Panc1 (cell line): ENCODE data around the gene VPS41. TPM values are rescaled to one million over a fixed set of nuclear protein-coding genes. Genes with fewer than 3 reads are reported as not detected.

ENCODE experiments used
- ATAC-seq: fragments of 200-7000 bp; cut with Tn5 transposase; 2 replicates; pipeline ENCODE4 v1.9.1; 2020; ENCODE audit warnings: mild to moderate bottlenecking, moderate library complexity
- BruUV-seq: library from RNA; stranded (reverse); fragments of 400-500 nt; replicated peaks from 2 replicates; lab custom pipeline; 2021; lab: Mats Ljungman, UMichigan
- CTCF ChIA-PET: fragments of 300-600 bp; sonication (Branson Sonifier 250); formaldehyde crosslinking; loops from one replicate; lab custom pipeline; 2022; ENCODE audit warnings: antibody characterized with exemption; lab: Charles Lee
- POLR2A ChIA-PET: fragments of 300-600 bp; sonication (Branson Sonifier 250); formaldehyde crosslinking; loops from one replicate; lab custom pipeline; 2022; ENCODE audit warnings: antibody characterized with exemption; lab: Charles Lee
- DNase-seq: peaks from one replicate; pipeline ENCODE4 v3.0.0-alpha.2; 2010; ENCODE audit warnings: low read depth, low spot score
- H3K27ac ChIP-seq: 2 replicates; pipeline ENCODE4 v1.5.1; 2011; ENCODE audit warnings: mild to moderate bottlenecking, low read length, inconsistent platforms
- H3K27me3 ChIP-seq: fragments of 200-500 bp; sonication (Bioruptor generic); 2 replicates; pipeline ENCODE4 v1.6.0; 2014; ENCODE audit warnings: low read length, inconsistent platforms; ENCODE audit not compliant: control insufficient read depth, insufficient read depth
- H3K36me3 ChIP-seq: fragments of 200-500 bp; sonication (Bioruptor generic); 2 replicates; pipeline ENCODE4 v1.5.1; 2014; ENCODE audit warnings: inconsistent platforms, mild to moderate bottlenecking, low read length, moderate library complexity; ENCODE audit not compliant: control insufficient read depth, insufficient read depth
- H3K4me1 ChIP-seq: 2 replicates; pipeline ENCODE4 v1.5.1; 2011; ENCODE audit warnings: inconsistent platforms, mild to moderate bottlenecking, low read length, moderate library complexity; ENCODE audit not compliant: control insufficient read depth, insufficient read depth
- H3K4me3 ChIP-seq, 2 experiments: 2 replicates each; pipeline ENCODE4 v1.5.1; 2011 to 2012; ENCODE audit warnings: low read depth in 2 of 2, low read length in 2 of 2, mild to moderate bottlenecking in 2 of 2, inconsistent platforms in 1 of 2, moderate library complexity in 1 of 2
- H3K9me3 ChIP-seq: fragments of 200-500 bp; sonication (Bioruptor generic); 2 replicates; pipeline ENCODE4 v1.5.1; 2014; ENCODE audit warnings: low read depth, mild to moderate bottlenecking, inconsistent platforms, low read length, moderate library complexity; ENCODE audit not compliant: control insufficient read depth, insufficient read depth
- POLR2AphosphoS5 ChIP-seq: IDR thresholded peaks from 2 replicates; pipeline ENCODE4 v1.6.1; 2012; ENCODE audit warnings: mild to moderate bottlenecking, low read depth, low read length, moderate library complexity
- SIN3A ChIP-seq: IDR thresholded peaks from 2 replicates; pipeline ENCODE4 v1.6.1; 2012; ENCODE audit warnings: low read depth, mild to moderate bottlenecking, low read length, moderate library complexity, borderline replicate concordance; ENCODE audit not compliant: insufficient read depth
- TCF7L2 ChIP-seq: IDR thresholded peaks from 2 replicates; pipeline ENCODE4 v1.6.1; 2011; ENCODE audit warnings: mild to moderate bottlenecking, low read depth, low read length, inconsistent platforms
- in situ Hi-C: cut with HindIII; loops from 2 replicates; pipeline ENCODE4 v1.10.0; 2016; ENCODE audit warnings: low sequenced_read_pairs, low pct_unique_long_range_greater_than_20kb
- intact Hi-C: fragments of 100-400 bp; cut with micrococcal nuclease; formaldehyde crosslinking; loops from one replicate; pipeline ENCODE4 v1.10.0; 2022; ENCODE audit not compliant: unreplicated experiment
- total RNA-seq: library from RNA; stranded (reverse); gene quantifications from one replicate; pipeline ENCODE4 v1.2.1, GENCODE V29; 2021; ENCODE audit not compliant: unreplicated experiment
- TF ChIP-seq, protein P1 (sequence below): fragments of 450-650 bp; IDR thresholded peaks from 2 replicates; pipeline ENCODE4 v1.5.1; 2017; ENCODE audit warnings: mild to moderate bottlenecking
- TF ChIP-seq, protein P2 (sequence below), 2 experiments: IDR thresholded peaks; 2 replicates each; pipeline ENCODE4 v1.6.1; 2011 to 2012; ENCODE audit warnings: low read depth in 2 of 2, control low read depth in 1 of 2, low read length in 1 of 2, mild to moderate bottlenecking in 1 of 2, moderate library complexity in 1 of 2; ENCODE audit not compliant: insufficient read depth in 1 of 2

Gene VPS41
- total RNA-seq, 1 experiment from 2014 or later: 127 TPM

DNA sequence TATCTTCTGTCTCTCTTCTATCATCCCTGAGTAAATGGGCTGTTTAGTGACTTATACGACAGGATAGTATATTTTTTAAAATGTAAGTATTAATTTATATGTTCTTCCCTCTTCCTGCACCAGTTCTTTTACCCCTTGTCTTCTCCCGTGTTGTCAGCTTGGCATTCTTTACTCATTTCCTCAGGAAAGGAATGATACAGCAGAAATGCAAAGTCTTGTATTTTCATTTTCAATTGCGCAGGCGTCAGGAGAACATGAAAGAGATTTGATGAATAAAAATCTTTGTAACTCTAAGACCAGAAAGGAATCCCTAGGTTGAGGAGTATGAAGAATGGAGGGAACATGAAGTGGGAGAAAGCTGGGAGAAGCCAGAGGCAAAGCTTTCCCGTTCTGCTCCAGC lies 18.8 kb upstream of the VPS41 start:
- in situ Hi-C loops: no loop called here
- ATAC-seq: no peak
- no TSS peak for BruUV-seq

DNA sequence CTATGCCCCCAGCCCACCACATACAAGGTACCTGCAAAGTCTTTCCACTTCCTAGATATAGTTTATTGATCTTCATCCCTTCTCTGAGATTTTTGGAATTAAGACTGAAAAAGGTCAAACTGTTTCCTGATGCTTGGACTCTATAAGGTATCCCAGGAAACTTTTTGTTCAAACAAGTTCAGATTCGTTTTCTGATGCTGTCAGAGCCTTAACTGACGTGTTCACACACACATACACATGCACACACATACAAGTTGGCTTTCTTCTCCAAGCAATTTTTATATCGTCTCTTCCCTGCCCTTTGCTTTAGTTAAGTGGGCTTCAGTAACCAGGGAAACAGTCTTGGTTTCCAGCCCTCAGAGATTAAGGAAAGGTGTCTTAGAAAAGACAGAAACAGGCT lies 11.7 kb upstream of the VPS41 start:
- POLR2A ChIA-PET: no interaction called here
- Histone ChIP-seq H3K27me3 (peaks cover 5% of the 10 kb centered on the region; the same call in 1 of the 2 replicates), H3K4me1 (no peaks in the 10 kb centered on the region), H3K9me3 (no peaks in the 10 kb centered on the region), H3K36me3 (no peaks in the 10 kb centered on the region), H3K4me3 (no peak overlapping the region), H3K27ac (no peak overlapping the region)
- no peak for DNase-seq
- intact Hi-C loops: no loop called here
- CTCF ChIA-PET: no interaction called here
- ATAC-seq: no peak
- TF ChIP-seq POLR2AphosphoS5 (no peak), TCF7L2 (no peak), SIN3A (no peak)
- BruUV-seq: no TSS peak
- in situ Hi-C loops: no loop called here

More for the DNA sequence above, 18.8 kb upstream of the VPS41 start:
- Histone ChIP-seq H3K9me3 (no peaks in the 10 kb centered on the region), H3K4me1 (no peaks in the 10 kb centered on the region), H3K4me3 (no peak overlapping the region), H3K27me3 (no peaks in the 10 kb centered on the region; the same call in none of the 2 replicates), H3K36me3 (no peaks in the 10 kb centered on the region), H3K27ac (no peak overlapping the region)
- ChIA-PET CTCF (no interaction called here), POLR2A (interaction anchor here (0.7 kb wide), 1 partner anchor 1948 kb away, joined by 5 read pairs; no protein-coding TSS in a partner anchor)
- TF ChIP-seq SIN3A: no peak
- TF ChIP-seq, protein P1, sequence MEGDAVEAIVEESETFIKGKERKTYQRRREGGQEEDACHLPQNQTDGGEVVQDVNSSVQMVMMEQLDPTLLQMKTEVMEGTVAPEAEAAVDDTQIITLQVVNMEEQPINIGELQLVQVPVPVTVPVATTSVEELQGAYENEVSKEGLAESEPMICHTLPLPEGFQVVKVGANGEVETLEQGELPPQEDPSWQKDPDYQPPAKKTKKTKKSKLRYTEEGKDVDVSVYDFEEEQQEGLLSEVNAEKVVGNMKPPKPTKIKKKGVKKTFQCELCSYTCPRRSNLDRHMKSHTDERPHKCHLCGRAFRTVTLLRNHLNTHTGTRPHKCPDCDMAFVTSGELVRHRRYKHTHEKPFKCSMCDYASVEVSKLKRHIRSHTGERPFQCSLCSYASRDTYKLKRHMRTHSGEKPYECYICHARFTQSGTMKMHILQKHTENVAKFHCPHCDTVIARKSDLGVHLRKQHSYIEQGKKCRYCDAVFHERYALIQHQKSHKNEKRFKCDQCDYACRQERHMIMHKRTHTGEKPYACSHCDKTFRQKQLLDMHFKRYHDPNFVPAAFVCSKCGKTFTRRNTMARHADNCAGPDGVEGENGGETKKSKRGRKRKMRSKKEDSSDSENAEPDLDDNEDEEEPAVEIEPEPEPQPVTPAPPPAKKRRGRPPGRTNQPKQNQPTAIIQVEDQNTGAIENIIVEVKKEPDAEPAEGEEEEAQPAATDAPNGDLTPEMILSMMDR: no peak
- TF ChIP-seq TCF7L2: no peak
- TF ChIP-seq, protein P2, sequence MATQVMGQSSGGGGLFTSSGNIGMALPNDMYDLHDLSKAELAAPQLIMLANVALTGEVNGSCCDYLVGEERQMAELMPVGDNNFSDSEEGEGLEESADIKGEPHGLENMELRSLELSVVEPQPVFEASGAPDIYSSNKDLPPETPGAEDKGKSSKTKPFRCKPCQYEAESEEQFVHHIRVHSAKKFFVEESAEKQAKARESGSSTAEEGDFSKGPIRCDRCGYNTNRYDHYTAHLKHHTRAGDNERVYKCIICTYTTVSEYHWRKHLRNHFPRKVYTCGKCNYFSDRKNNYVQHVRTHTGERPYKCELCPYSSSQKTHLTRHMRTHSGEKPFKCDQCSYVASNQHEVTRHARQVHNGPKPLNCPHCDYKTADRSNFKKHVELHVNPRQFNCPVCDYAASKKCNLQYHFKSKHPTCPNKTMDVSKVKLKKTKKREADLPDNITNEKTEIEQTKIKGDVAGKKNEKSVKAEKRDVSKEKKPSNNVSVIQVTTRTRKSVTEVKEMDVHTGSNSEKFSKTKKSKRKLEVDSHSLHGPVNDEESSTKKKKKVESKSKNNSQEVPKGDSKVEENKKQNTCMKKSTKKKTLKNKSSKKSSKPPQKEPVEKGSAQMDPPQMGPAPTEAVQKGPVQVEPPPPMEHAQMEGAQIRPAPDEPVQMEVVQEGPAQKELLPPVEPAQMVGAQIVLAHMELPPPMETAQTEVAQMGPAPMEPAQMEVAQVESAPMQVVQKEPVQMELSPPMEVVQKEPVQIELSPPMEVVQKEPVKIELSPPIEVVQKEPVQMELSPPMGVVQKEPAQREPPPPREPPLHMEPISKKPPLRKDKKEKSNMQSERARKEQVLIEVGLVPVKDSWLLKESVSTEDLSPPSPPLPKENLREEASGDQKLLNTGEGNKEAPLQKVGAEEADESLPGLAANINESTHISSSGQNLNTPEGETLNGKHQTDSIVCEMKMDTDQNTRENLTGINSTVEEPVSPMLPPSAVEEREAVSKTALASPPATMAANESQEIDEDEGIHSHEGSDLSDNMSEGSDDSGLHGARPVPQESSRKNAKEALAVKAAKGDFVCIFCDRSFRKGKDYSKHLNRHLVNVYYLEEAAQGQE (IDR thresholded peaks at IDR 0.05; ENCODE audit: insufficient read depth in 1 of 2, low read depth in 2 of 2, low read length in 1 of 2): no peak
- intact Hi-C loops: loop anchor here (2.0 kb wide), 1 partner anchor 593 kb away; no protein-coding TSS in a partner anchor
- DNase-seq: no peak

DNA sequence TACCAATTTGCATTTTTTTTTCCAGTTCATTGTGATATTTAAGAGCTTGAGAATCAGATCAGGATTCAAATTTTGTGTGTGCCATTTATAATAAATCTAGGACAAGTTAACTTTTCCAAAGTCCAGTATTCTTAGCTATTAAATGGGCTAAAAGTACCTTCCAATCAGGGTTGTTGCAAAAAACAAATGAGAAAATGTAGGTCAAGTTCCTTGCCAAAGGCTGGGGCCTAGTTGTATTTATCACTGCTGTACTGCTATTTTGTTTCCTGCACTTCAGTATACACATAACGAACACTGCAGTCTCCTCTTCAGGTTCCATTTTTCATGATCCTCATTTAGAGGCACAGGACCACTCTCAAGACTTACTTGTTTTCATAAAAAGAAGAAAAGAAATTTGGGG lies 7.4 kb upstream of the VPS41 start:
- CTCF ChIA-PET: no interaction called here
- in situ Hi-C loops: no loop called here
- no TSS peak for BruUV-seq

More for the DNA sequence above, 7.4 kb upstream of the VPS41 start:
- POLR2A ChIA-PET: no interaction called here
- peaks cover 5% of the 10 kb centered on the region; the same call in 1 of the 2 replicates for H3K27me3 ChIP-seq
- intact Hi-C loops: no loop called here
- H3K27ac ChIP-seq: no peak overlapping the region
- no peaks in the 10 kb centered on the region for H3K36me3 ChIP-seq
- H3K4me3 ChIP-seq: no peak overlapping the region
- no peak for DNase-seq
- H3K9me3 ChIP-seq: no peaks in the 10 kb centered on the region
- no peaks in the 10 kb centered on the region for H3K4me1 ChIP-seq
- TF ChIP-seq TCF7L2: no peak
- TF ChIP-seq, protein P1: no peak
- ATAC-seq: no peak
